ENCODE measurements around the gene IRX5.

IRX5 gene

DNA sequence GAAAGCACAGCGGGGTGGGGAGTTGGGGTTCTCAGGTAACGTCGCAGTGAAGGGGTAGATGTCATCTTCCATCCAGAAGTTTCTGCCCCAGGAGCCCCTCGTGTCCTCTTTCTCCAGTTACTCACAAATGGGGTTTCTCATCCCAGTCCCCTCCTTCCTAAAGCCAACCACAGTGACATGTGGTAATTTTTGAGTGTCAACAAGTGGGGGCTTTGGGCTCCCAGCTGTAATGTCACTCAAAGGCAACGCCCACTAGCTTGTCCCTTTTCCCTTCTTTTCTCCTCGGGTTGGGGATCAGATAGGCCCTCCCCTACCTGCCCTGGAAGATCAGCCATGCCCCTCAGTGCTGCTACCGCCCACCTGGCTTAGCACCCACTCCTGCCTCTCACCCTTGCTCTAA, 14.4 kb downstream of the IRX5 start:
- H3K4me3 ChIP-seq (ENCODE audit: low read depth, low read length), result no peak overlapping the region
- TF ChIP-seq MYC (IDR thresholded peaks at IDR 0.05; ENCODE audit: low read depth, low read length) (no peak), POLR2A (IDR thresholded peaks at IDR 0.05; ENCODE audit: extremely low read depth, insufficient read length) (no peak)
- TF ChIP-seq, protein P1, sequence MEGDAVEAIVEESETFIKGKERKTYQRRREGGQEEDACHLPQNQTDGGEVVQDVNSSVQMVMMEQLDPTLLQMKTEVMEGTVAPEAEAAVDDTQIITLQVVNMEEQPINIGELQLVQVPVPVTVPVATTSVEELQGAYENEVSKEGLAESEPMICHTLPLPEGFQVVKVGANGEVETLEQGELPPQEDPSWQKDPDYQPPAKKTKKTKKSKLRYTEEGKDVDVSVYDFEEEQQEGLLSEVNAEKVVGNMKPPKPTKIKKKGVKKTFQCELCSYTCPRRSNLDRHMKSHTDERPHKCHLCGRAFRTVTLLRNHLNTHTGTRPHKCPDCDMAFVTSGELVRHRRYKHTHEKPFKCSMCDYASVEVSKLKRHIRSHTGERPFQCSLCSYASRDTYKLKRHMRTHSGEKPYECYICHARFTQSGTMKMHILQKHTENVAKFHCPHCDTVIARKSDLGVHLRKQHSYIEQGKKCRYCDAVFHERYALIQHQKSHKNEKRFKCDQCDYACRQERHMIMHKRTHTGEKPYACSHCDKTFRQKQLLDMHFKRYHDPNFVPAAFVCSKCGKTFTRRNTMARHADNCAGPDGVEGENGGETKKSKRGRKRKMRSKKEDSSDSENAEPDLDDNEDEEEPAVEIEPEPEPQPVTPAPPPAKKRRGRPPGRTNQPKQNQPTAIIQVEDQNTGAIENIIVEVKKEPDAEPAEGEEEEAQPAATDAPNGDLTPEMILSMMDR (IDR thresholded peaks at IDR 0.05; ENCODE audit: low read depth, low read length), result no peak
- TF ChIP-seq, protein P2, sequence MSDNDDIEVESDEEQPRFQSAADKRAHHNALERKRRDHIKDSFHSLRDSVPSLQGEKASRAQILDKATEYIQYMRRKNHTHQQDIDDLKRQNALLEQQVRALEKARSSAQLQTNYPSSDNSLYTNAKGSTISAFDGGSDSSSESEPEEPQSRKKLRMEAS (IDR thresholded peaks at IDR 0.05; ENCODE audit: low read depth, low read length), result no peak
- DNase-seq (ENCODE audit: low read depth), result no peak

DNA sequence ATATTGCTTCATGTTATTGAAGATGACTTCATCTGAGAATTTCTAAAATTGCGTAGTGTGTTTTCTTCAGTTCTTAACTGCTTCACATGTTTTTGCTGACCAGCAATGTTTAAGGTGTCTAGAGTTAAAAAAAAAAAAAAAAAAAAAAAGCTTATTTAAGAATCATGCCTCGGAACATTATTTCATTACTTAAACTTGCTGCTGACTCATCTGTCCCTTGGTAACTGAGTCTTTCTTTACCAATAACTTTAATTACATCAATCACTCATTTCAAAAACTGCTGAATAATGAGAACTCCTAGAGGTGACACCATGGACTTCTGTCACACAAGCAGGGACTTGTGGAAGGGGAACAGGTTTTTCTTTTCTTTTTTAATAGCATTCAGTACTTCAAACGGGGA, 16.2 kb downstream of the IRX5 start:
- H3K4me3 ChIP-seq (ENCODE audit: low read depth, low read length), result no peak overlapping the region
- TF ChIP-seq, protein P2 (IDR thresholded peaks at IDR 0.05; ENCODE audit: low read depth, low read length), result no peak
- TF ChIP-seq POLR2A (IDR thresholded peaks at IDR 0.05; ENCODE audit: extremely low read depth, insufficient read length) (no peak), MYC (IDR thresholded peaks at IDR 0.05; ENCODE audit: low read depth, low read length) (no peak)
- TF ChIP-seq, protein P1 (IDR thresholded peaks at IDR 0.05; ENCODE audit: low read depth, low read length), result no peak
- no peak for DNase-seq (ENCODE audit: low read depth)

DNA sequence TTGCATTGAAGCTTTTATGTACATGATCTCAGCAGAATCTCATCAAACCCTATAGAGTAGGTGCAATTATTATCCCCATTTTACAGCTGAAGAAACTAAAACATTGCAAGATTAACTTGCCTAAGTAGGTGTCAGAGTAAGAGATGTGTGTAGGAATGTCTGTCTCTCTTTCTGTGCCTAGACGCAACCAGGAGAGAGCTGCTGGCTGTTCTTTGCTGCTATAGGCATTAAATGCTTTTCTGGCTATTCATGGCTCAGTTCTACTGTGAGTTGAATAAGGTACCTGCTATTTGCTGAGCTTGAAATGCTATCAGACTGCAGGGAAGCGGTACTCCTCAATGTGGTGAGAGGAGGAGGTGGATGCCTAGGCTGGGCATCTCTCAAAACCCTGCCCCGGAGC, 17.0 kb downstream of the IRX5 start:
- no peak for DNase-seq (ENCODE audit: low read depth)
- TF ChIP-seq POLR2A (IDR thresholded peaks at IDR 0.05; ENCODE audit: extremely low read depth, insufficient read length) (no peak), MYC (IDR thresholded peaks at IDR 0.05; ENCODE audit: low read depth, low read length) (no peak)
- TF ChIP-seq, protein P2 (IDR thresholded peaks at IDR 0.05; ENCODE audit: low read depth, low read length), result no peak
- TF ChIP-seq, protein P1 (IDR thresholded peaks at IDR 0.05; ENCODE audit: low read depth, low read length), result no peak
- no peak overlapping the region for H3K4me3 ChIP-seq (ENCODE audit: low read depth, low read length)

DNA sequence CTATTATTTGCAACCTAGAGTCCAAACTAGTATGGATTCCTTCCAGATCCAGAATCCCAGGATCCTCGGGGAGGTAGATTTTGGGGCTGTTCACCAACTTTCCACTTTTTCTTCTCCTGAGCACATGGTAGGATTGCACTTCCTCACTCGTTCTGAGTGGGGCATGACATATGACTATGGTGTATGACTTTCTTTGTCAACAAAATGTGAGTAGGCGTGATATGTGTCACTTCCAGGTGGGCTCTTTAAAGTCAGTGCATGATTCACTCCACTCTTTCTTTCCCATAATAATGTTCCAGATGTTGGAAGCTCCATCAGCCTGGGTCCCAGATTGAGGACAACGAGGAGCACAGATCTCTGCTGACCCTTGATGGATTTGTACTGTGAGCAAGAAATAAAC, 21.5 kb downstream of the IRX5 start:
- H3K4me3 ChIP-seq (ENCODE audit: low read depth, low read length), result no peak overlapping the region
- no peak for DNase-seq (ENCODE audit: low read depth)
- TF ChIP-seq, protein P2 (IDR thresholded peaks at IDR 0.05; ENCODE audit: low read depth, low read length), result no peak
- no peak for TF ChIP-seq POLR2A (IDR thresholded peaks at IDR 0.05; ENCODE audit: extremely low read depth, insufficient read length)
- TF ChIP-seq, protein P1 (IDR thresholded peaks at IDR 0.05; ENCODE audit: low read depth, low read length), result no peak

DNA sequence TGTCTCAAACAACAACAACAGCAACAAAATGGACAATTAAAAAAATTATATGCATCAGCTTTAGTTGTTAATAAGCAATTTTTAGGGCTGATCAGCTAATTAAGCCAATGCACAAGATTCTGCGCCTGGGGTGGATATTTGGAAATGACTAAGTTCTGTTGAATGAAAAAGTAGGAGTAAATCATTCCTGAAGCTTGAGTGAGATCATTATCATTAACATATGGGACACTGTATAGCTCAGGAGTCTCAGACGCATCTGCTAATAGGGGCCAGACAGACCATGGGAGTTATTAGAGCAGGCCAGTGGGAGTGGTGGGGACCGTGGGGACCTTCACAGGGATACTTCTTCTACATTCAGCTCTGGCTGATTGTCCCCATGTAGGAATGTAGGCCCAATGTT, 22.8 kb downstream of the IRX5 start:
- DNase-seq (ENCODE audit: low read depth), result no peak
- TF ChIP-seq MYC (IDR thresholded peaks at IDR 0.05; ENCODE audit: low read depth, low read length) (no peak), POLR2A (IDR thresholded peaks at IDR 0.05; ENCODE audit: extremely low read depth, insufficient read length) (no peak)
- H3K4me3 ChIP-seq (ENCODE audit: low read depth, low read length), result no peak overlapping the region

DNA sequence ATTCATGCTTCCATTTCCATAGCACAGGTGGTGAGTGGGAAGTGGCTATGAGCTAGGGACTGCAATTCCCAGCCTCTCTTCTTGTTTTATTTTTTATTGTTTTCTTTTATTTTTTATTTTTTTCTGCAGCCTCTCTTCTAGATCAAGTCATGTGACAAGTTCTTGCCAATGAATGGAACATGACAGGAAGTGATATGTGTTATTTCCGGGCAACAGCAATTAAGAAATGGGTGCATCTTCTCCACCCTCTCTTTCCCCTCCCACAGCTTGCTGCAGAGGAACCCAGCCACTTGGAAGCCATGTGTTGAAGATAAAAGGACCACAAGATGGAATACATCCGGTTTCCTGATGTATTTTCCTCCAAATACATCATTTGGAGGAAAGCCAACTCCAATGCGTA, 23.6 kb downstream of the IRX5 start:
- DNase-seq (ENCODE audit: low read depth), result no peak
- no peak overlapping the region for H3K4me3 ChIP-seq (ENCODE audit: low read depth, low read length)
- TF ChIP-seq, protein P1 (IDR thresholded peaks at IDR 0.05; ENCODE audit: low read depth, low read length), result no peak
- TF ChIP-seq, protein P2 (IDR thresholded peaks at IDR 0.05; ENCODE audit: low read depth, low read length), result no peak
- TF ChIP-seq POLR2A (IDR thresholded peaks at IDR 0.05; ENCODE audit: extremely low read depth, insufficient read length) (no peak), MYC (IDR thresholded peaks at IDR 0.05; ENCODE audit: low read depth, low read length) (no peak)

Measured in NB4 (cell line).